Ishikawa (cell line): ENCODE measurements around the gene MYH6.

Experiments used
- CEBPB ChIP-seq: IDR thresholded peaks from 2 replicates; pipeline ENCODE4 v1.6.1; 2012
- CREB1 ChIP-seq: IDR thresholded peaks from 2 replicates; pipeline ENCODE4 v1.6.1; 2012; ENCODE audit warnings: low read depth
- EGR1 ChIP-seq: IDR thresholded peaks from 2 replicates; pipeline ENCODE4 v1.6.1; 2012
- EP300 ChIP-seq: IDR thresholded peaks from 2 replicates; pipeline ENCODE4 v1.6.1; 2012; ENCODE audit warnings: borderline replicate concordance
- FOXM1 ChIP-seq: IDR thresholded peaks from 2 replicates; pipeline ENCODE4 v1.6.1; 2012; ENCODE audit warnings: low read depth, borderline replicate concordance
- NFIC ChIP-seq: IDR thresholded peaks from 2 replicates; pipeline ENCODE4 v1.6.1; 2012
- RAD21 ChIP-seq: IDR thresholded peaks from 2 replicates; pipeline ENCODE4 v1.6.1; 2012; ENCODE audit warnings: low read depth
- TAF1 ChIP-seq: IDR thresholded peaks from 2 replicates; pipeline ENCODE4 v1.6.1; 2012; ENCODE audit warnings: low read depth, mild to moderate bottlenecking
- TCF12 ChIP-seq: IDR thresholded peaks from 2 replicates; pipeline ENCODE4 v1.6.1; 2012; ENCODE audit warnings: low read depth
- TEAD4 ChIP-seq: IDR thresholded peaks from 2 replicates; pipeline ENCODE4 v1.6.1; 2012
- YY1 ChIP-seq: IDR thresholded peaks from 2 replicates; pipeline ENCODE4 v1.6.1; 2012; ENCODE audit warnings: low read depth
- ZBTB7A ChIP-seq: IDR thresholded peaks from 2 replicates; pipeline ENCODE4 v1.6.1; 2012; ENCODE audit warnings: low read depth
- TF ChIP-seq, protein P1 (sequence below): IDR thresholded peaks from 2 replicates; pipeline ENCODE4 v1.6.1; 2012
- TF ChIP-seq, protein P2 (sequence below): IDR thresholded peaks from 2 replicates; pipeline ENCODE4 v1.6.1; 2012
- TF ChIP-seq, protein P3 (sequence below): IDR thresholded peaks from 2 replicates; pipeline ENCODE4 v1.6.1; 2012; ENCODE audit warnings: low read depth, mild to moderate bottlenecking

The MYH6 gene

DNA sequence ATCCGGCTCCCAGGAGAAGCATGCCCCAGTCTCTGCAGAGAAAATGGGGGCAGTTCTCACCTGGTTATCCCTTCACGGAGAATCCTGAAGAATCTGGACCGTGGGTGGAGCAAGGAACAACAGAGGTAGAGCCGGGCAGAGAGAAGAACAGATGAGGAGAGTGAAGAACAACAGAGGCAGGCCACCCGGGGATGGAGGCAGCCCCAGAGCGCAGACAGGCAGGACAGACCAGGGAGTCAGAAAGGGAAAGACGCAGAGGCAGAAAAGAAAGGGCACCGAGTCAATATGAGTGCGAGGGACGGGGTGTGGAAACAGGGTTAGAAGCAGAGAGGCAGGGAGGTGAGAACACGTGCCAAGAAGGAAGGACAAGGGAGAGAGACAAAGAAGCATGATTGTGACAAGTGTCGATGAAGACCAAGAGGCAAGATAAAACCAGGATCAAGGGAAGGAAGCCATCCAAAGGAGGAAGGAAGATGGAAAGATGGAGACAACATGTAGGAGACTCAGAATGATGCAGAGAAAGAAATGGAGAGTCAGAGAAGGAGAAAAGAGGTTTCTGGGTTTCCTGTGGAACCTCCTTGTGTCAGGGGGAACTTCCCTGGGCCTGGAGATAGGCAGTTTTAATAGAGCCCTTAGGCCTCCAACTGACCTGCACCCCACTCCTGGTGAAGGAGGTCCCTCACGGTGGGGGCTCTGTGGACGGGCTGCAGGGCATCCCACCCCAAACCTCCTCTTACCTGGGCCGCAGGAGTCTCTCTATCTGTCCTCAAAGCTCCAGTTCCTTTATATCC is at the start of gene MYH6:
TSS of gene MYH6 (minus strand) at position 758 of the 791 bp plus-strand sequence. CDS start 1,050 bp downstream, outside the sequence.
- TF ChIP-seq EP300 (no peak), TCF12 (no peak), RAD21 (no peak), FOXM1 (no peak), TAF1 (no peak), YY1 (no peak), EGR1 (no peak), CEBPB (no peak), NFIC (no peak), TEAD4 (no peak), ZBTB7A (no peak)
- TF ChIP-seq, protein P1, sequence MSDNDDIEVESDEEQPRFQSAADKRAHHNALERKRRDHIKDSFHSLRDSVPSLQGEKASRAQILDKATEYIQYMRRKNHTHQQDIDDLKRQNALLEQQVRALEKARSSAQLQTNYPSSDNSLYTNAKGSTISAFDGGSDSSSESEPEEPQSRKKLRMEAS = no peak
- TF ChIP-seq, protein P2, sequence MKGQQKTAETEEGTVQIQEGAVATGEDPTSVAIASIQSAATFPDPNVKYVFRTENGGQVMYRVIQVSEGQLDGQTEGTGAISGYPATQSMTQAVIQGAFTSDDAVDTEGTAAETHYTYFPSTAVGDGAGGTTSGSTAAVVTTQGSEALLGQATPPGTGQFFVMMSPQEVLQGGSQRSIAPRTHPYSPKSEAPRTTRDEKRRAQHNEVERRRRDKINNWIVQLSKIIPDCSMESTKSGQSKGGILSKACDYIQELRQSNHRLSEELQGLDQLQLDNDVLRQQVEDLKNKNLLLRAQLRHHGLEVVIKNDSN = no peak
- TF ChIP-seq, protein P3, sequence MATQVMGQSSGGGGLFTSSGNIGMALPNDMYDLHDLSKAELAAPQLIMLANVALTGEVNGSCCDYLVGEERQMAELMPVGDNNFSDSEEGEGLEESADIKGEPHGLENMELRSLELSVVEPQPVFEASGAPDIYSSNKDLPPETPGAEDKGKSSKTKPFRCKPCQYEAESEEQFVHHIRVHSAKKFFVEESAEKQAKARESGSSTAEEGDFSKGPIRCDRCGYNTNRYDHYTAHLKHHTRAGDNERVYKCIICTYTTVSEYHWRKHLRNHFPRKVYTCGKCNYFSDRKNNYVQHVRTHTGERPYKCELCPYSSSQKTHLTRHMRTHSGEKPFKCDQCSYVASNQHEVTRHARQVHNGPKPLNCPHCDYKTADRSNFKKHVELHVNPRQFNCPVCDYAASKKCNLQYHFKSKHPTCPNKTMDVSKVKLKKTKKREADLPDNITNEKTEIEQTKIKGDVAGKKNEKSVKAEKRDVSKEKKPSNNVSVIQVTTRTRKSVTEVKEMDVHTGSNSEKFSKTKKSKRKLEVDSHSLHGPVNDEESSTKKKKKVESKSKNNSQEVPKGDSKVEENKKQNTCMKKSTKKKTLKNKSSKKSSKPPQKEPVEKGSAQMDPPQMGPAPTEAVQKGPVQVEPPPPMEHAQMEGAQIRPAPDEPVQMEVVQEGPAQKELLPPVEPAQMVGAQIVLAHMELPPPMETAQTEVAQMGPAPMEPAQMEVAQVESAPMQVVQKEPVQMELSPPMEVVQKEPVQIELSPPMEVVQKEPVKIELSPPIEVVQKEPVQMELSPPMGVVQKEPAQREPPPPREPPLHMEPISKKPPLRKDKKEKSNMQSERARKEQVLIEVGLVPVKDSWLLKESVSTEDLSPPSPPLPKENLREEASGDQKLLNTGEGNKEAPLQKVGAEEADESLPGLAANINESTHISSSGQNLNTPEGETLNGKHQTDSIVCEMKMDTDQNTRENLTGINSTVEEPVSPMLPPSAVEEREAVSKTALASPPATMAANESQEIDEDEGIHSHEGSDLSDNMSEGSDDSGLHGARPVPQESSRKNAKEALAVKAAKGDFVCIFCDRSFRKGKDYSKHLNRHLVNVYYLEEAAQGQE = no peak

DNA sequence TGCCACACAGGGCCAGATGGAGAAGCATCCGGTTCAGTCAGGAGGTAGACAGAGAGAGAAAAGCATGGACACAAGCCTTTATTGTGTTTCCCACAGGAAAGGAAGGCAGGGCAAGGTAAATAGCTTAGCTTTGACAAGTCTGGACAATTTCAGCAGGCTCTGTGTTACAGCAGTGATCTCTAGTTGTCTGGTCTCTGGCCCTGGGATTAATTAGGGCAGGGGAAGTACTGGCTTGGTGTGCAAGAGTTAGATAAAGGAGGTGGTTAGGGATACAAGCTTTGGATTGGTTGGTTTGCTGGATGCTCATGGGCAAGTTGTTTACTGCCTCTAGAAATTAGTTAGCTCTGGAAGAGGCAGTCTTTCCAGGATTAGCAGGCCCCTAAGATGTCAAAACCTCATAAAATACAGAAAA is 46.4 kb upstream of the MYH6 start:
- TF ChIP-seq NFIC = no peak
- no peak for TF ChIP-seq TEAD4
- no peak for TF ChIP-seq FOXM1
- TF ChIP-seq, protein P1 = no peak
- no peak for TF ChIP-seq TCF12
- TF ChIP-seq ZBTB7A = no peak

DNA sequence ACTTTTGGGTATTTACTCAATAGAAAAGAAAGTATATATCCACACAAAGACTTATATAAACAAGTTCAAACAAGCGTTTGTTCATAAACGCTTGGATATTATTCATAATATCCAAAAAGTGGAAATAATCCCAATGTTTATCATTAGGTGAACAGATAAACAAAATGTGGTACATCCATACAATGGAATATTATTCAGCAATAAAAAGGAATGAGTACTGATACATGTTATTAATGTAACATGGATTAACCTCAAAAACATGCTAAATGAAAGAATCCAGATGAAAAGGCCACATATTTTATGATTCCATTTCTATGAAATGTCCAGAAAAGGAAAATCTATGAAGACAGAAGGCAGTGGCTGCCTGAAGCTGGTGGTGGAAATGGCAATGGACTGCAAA is 44.2 kb upstream of the MYH6 start:
- TF ChIP-seq NFIC = no peak
- TF ChIP-seq, protein P3 = no peak
- TF ChIP-seq RAD21 = no peak
- no peak for TF ChIP-seq YY1

DNA sequence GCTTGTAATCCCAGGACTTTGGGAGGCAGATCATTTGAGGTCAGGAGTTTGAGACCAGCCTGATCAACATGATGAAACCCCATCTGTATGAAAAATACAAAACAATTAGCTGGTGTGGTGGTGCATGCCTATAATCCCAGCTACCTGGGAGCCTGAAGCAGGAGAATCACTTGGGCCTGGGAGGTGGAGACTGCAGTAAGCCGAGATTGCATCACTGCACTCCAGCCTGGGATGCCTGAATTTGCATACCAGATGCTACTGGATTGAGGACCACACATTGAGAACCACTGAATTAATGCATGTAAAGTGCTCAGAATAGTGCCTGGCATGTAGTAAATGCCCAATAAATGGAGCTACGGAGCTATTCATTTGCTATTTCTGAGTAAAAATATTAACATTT is 42.3 kb upstream of the MYH6 start:
- no peak for TF ChIP-seq CREB1
- TF ChIP-seq YY1 = no peak
- TF ChIP-seq CEBPB = peak; percentile 11; the same call in 1 of the 2 replicates
- TF ChIP-seq, protein P3 = no peak
- no peak for TF ChIP-seq RAD21

DNA sequence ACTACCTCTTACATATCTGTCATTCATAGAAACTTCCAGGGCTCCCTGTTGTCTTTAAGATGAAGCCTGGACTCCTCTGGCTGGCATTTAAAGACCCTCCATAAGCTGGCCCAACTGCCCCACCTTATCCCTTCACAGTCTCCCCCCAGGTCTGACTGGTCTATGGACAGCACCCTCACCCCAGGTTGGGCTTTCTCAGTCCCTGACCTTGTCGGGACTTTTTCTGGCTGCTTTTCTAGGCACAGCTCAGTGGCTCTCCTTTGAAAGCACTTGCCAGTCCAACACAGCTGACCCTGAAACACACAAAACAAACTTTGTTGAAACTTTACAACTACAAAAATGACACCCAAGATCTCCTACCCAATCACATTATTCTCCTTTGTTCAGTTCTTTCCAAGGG is 41.2 kb upstream of the MYH6 start:
- TF ChIP-seq TEAD4 (no peak), ZBTB7A (no peak), CREB1 (no peak), YY1 (no peak), TCF12 (no peak), TAF1 (no peak), CEBPB (no peak), FOXM1 (no peak), RAD21 (no peak), NFIC (no peak), EP300 (no peak), EGR1 (no peak)
- TF ChIP-seq, protein P2 = no peak
- TF ChIP-seq, protein P3 = no peak
- TF ChIP-seq, protein P1 = no peak
